HG02610 (cell line): ENCODE results near the gene HS3ST5.
"Not testable (repeated sequence)": the region's sequence is repeated elsewhere in the genome, so short reads cannot be mapped to it uniquely, and the experiment has no call there.

Experiments used
- ATAC-seq: cut with Tn5 transposase; IDR thresholded peaks from one replicate; pipeline ENCODE4 v1.9.1; 2021; ENCODE audit warnings: mild to moderate bottlenecking, moderate library complexity; ENCODE audit not compliant: unreplicated experiment

The HS3ST5 gene

DNA sequence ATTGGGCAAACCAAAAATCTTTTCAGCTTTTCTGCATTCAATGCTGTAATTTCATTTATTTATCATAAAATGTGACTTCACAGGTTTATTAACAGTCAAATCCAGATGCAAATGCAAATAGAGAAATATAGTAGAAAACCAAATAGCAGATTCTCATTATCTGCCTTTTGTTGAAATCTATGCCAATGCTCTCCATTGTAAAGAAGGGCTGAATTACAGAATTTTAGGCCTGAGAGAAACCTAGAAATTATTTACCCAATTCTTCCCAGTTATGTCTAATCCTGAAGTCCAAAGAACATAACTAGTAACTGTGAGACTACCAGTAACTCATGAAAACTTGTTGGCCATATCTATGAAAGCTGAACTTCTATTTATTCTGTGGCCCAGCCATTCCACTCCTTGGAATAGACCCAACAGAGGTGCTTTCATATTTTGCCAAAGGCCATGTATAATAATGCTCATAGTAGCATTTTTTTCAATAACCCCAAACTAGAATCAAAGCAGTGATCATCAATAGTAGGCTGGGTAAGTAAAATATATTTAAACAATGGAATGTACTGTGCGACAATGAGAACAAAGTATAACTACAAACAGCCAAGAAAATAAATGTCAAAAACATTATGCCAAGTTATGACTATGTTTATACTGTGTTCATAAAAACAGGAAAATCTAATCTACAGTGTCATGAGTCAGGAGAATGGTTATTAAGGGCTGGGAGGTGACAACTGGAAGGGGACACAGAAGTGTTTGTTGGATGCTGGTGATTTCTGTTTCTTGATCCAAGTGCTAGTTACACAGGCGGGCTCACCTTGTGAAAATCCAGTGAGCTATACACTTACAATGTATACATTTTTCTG, 183.8 kb downstream of the HS3ST5 start:
- no peak for ATAC-seq

DNA sequence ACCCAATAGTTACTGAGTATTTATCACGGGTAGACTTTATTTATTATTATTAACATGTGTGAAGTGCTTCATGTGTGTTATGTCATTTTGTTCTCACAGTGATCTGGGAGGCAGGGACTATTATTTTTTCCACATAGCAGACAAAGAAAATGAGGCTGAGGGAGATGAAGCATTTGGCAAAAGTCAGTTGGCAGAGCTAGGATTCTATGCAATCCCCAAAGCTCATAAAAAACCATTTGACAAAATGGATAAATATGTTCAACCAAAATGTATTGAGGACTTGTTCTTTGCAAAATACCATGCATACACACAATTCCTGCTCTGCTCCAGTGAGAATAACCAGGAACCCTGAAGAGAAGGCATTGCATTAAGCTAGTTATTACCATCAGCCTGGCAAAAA, 184.4 kb downstream of the HS3ST5 start:
- ATAC-seq, result no peak

DNA sequence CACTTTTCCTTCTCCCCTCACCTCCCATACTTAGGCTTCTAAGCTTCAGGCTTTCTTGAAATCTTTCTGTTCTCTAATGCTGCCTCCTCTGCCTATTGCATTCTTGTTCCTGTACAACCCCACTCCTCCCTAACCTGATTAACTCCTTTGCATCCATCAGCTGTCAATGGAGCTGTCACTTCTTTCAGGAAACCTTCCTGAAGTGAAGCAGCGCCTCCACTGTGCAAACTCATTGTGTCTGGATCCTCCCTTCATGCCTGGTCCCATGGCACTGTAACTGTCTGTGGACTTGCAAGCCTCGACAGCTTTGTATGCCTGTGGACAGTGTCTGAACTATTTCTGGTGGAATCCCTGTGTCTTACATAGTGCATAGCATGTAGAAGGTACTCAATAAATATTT, 185.0 kb downstream of the HS3ST5 start:
- no peak for ATAC-seq

DNA sequence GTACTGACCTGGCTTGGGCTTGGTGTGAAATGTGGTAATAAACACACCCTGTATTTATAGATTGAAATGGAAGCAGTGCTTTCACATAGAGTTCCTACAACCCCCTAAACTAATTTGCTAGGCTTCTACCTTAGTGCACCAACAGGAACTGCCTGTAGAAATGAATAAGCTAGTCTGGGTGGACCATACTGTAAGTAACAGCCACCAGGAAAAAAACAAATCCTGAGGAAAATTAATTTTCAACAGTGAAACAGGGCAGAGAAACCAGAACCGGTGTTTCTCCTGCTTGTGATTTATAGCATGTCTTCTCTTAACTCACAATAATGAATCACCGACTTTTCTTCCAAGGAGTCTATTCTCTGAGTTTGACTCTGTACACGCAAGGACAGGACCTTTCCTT, 187.1 kb downstream of the HS3ST5 start:
- ATAC-seq, result no peak

DNA sequence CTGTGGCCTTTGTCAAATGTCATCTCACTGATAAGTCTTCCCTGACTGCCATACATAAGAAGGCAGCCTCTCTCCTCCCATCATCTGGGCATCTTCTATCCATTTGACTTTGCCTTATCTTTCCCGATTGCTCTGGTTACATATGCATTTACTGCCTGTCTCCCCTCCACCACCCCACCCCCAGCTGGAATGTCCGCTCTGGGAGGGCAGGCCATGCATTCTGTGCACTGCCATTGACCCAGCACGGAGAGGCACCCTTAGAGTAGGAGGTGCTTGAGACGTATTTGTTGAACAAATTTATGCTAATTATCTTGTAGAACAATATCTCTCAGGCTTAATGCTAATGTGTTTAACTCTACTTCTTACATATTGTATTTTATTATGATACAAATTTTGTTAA, 188.0 kb downstream of the HS3ST5 start:
- no peak for ATAC-seq

DNA sequence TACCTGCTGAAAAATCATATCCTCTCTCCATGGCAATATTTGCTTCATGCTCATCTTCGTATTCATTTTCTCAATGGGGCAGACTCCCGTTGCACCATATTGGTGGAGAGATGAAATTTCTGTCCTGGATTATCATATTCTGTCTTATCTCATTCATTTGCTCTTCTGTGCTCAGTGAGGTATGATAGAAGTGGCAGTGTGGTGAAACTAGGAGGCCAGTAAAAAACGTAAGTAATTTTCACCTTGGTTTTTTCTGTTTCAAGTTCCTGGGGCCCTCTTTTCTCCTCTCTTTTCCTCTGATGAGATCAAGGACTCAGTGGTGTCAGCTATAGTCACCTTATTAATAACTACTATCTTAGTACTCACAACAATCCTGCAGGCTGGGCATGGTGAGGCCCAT, 189.4 kb downstream of the HS3ST5 start:
- ATAC-seq, result no peak

DNA sequence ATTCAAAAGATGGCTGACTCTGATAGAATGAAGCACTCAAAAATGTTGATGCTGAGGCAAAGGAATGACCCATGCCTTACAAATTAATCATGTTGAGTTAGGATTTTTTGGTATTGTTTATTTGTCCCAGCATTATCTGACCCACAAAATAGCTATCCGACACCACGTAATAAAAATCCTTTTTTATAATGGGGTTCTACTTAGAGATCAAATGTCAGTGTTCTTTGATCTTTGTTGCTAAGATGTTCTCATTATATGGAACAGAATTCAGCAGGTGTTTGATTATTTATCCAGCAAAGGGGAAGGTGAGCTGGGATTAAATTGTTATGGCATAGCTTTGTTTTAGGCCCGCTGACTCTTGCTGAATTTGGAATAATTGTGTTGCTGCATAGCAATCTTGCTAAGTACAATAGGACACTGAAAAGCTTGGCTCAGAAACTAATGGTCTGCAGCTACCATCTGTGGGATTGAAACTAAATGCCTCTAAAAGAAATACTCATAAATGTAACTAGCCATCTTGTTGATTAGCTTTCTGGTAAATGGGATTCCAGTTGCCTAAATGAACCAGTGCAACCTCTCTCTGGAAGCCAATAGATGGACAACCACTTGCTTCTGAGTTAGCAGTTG, 191.6 kb downstream of the HS3ST5 start:
- no peak for ATAC-seq

DNA sequence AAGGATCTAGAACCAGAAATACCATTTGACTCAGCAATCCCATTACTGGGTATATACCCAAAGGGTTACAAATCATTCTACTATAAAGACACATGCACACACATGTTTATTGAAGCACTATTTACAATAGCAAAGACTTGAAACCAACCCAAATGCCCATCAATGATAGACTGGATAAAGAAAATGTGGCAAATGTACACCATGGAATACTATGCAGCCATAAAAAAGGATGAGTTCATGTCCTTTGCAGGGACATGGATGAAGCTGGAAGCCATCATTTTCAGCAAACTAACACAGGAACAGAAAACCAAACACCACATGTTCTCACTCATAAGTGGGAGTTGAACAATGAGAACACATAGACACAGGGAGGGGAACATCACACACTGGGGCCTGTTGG, 193.6 kb downstream of the HS3ST5 start:
- ATAC-seq, result not testable (repeated sequence)

DNA sequence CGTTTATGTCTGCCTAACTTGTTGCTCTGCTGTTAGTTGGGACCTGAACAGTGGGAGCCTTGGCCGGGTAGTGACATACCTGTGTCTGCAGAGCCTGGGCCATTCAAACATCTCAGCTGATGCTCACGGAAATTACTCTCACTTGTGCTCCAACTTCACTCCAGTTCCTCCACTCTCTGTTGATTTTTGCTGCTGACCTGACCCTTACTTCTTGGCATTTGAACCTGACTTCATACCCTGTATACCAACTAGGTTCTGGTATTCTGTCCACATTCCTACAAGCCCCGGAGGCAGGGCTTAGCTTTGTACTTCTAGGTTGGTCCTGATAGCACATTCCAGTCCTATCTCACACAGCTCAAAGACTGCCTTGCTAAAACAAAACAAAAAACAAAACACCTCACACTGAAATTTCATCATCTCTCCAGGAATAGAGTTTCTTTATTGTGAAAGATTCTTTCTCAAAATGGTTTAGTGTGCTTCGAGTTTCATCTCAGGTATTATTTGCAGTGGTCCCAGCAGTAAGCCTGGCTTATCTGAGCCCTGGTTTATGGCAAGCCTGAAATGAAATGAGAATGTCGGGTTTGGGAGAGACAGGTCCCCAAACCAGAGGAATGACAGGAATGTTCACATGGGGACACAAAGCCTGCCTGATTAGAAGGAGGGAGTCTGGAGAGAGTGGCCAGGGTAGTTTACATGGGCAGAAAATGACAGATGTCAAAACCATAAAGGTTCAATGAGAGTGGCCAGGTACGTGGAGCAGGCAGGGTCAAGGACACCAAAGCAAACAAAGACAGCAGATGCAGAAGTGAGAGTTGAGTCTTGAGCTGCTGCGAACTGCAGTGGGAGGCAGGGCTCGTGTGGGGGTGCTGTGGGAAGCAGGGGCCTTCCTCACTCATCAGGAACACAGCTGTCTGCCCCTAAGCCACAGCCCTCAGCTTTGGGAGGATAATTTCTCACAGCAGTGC, 197.7 kb downstream of the HS3ST5 start:
- ATAC-seq, result no peak

DNA sequence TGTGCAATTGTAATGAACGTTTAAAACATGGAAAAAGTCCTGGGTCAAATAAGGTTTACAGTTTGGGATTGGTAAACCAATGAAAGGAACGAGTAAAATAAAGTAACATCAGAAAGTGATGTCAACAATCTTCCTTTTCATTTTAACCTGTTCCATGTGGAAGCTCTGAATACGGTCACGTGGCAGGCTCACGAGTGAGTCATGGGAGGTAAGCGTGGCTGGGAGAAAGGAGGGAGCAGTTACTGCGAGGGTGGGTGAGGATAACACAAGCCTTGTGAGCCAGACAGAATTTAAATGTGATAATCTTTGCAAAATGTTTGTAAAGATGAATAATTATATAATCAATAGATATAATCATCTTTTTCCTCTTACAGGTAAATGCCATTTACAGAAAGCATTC, 200.6 kb downstream of the HS3ST5 start:
- no peak for ATAC-seq

DNA sequence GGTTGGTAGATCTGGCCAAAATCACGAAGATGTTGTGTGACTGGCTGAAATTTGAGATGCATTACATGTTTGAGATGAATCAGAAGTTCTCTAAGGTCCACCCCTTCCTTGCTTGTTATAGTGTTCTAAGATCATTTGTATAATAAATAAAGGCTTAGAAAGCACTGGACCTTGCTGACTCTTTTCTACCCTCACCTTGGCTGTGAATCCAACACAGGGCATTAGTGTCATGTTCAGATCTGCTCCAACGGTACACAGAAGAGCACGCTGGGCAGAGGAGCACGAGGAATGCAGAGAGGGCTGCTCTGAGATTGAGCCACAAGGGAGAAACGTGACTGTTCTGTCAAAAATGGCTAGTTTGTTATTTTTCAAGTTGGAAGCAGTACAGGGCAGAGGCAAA, 202.4 kb downstream of the HS3ST5 start:
- ATAC-seq, result no peak

DNA sequence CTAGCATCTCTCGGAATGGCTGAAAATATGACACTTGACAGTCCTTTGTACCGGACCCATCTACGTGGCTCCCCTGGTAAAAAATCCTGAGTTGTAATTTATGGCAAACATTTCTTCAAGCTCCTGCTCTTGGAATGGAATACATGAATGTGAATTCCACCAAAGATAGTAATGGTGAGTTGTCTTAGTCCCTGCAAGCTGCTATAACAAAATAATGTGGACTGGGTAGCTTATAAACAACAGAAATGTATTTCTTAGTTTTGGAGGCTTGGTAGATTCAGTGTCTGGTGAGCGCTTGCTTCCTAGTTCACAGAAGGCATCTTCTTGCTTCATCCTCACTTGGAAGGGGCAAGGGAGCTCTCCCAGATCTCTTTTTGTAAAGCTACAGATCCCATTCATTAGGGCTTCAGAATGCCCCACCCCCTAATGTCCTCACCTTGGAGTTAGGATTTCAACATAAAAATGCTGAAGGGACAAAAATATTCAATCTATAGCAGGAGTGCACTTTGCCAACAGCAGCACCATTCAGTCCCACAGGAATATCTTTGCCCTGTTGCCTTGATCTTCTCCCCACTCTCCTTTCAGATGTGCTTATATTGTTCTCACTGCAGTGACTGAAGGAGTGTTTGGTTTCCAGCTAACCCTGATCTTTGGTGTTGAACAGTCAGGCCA, 204.1 kb downstream of the HS3ST5 start:
- ATAC-seq, result no peak

DNA sequence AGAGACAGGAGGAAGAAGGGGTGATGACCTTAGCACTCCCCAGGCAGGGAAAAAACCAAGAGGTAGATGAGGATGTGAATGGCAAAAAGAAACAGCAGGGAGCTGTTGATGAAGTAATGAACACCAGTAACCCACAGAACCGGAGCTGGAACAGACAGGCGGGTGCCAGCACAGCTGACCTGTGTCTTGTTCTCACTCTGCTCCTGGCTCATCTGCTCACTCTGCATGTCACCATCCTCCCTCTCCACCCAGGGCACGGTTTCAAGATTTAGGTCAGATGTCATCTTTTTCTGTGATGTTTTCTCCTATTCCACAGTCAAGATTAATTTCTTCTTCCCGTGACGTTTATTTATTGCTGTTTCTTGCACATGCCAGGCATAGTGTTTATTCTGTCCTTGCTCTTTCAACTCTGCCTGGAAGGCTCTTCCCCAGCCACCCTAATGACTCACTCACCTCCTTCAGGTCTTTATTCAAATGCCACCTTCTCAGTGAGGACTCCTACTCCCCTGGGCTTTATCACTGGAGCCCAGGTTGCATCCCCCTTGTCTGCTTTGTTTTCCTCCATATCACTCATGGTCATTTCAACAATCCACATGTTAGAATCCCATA, 207.4 kb downstream of the HS3ST5 start:
- ATAC-seq, result no peak

DNA sequence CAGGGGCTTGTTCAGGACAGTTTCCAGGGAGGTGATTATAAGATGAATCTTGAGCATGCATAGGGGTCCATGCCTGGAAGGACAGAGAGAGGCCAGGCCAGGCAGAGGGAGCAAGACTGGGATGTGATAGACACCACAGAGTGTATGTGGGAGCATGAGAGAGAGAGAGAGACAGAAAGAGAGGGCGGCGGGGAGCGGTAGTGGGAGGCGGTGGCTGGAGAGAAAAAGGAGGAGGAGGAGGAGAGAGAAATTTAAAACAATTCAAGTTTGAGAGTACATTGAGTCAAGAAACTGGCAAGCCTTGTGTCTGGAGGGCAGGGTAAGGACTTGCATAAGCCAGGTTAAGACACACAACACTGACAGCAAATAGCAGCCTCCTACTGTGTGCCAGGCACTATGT, 209.0 kb downstream of the HS3ST5 start:
- no peak for ATAC-seq

DNA sequence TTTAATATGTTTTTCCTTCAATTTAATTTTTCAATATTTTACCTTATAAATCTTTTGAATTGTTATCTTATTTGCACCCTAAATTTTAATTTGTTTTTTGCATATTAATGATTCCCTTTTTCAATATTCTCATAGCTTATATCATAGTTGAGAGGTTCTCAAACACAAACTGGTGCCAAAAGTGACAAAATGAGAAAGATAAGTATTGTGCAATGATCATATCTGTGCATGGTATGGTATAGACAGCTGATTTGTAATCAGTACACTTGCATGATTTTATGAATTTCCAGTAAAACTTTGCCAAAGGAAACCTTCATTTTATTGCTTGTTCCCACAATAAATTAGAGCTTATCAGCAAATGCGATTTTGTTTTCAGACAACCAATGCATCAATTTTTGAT, 210.9 kb downstream of the HS3ST5 start:
- ATAC-seq, result no peak

DNA sequence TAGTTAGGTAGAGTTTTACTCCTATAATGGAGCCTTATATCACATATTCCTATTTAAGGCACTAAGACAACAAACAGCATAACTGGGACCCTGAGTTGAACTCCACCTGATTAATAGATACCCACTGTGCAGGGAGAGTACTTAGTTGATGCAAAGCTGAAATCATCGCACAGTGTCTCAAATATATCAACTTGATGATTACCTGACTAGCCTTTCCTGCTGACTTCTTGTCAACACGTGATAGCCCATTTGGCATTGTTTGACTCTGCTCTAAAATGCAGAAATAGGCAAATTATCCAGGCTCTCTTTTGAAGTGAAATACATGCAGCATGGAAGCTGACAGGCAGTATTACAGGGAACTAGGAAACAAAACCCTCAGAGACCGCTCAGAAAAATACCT, 217.2 kb downstream of the HS3ST5 start:
- ATAC-seq, result no peak

DNA sequence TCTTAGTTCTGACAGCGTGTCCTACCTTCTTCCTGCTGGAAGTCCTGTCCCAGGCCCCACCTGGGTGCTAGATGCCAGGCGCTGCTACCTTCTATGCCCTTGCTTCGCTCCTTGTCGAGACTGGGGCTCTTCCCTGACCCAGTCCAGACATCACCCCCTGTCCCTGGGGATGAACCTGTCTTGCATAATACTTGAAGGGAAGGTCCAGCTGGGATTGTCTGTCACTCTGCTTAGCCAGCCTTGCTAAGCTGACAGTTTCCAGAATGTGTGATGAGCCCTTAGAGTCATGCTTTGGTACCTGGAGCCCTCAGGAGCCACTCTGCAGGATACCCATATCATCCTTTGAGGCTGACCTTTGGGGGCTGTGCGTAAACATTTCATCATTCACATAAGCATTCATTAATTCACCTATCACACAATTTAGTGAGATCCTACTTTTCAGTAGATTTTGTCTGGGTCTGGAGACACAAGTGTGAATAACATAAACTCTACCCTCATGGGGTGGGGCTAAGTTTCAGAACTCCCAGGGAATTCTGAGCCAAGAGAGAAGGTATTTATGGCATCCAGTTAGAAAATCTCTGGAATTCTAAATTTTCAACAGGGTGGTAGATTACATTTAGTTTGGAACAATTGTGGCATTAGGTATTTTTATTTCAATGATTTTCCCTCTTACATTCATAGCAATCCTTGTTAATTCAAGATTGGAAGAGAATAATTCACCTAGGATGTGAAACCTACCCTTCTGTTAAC, 220.7 kb downstream of the HS3ST5 start:
- ATAC-seq, result no peak

DNA sequence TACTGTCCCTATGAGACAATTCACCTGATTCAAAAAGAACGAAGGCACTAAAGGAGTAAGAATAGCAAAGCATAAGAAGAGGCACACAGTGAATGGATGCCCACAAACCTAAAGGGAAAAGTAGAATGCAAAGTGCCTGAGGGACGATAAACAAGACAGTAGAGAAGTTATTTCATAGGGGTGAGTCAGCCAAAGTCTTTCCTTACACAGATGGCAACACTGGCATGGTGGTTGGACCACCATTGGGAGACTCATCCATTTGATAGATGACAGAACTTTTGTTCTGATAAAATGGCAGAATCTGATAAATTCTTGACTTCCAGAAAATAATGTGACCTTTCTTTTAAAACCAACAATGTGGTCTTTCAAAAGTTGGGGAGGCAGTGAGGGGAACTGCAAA, 223.8 kb downstream of the HS3ST5 start:
- no peak for ATAC-seq

DNA sequence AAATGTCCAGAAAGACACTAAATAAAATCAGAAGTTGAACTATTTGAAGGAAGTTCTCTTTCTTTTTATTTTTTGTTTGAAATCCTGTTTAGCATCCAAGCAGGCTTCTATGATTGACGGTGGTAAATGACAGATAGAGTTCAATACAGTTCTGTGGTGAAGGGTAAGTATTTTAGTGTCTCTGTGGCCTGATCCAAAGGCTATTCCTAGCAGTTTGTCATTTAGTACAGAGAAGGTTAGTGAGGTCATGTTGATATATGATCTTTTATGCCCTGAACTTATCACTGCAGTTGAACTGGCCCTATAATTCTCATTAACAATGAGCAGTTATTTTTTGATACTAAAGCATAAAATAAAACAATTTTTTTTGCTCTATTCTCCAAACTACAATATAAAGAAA, 227.2 kb downstream of the HS3ST5 start:
- no peak for ATAC-seq
